Common myeloid progenitor, CD34-positive (primary cell): ENCODE measurements around the gene TMEM229B.

Source experiments
- CTCF ChIA-PET: fragments of 350-600 bp; sonication (Branson Sonifier 250); formaldehyde crosslinking; loops from one replicate; lab custom pipeline; 2021; ENCODE audit warnings: antibody characterized with exemption; lab: Charles Lee
- POLR2A ChIA-PET: fragments of 350-600 bp; sonication (Branson Sonifier 250); formaldehyde crosslinking; loops from one replicate; lab custom pipeline; 2021; ENCODE audit warnings: antibody characterized with exemption; lab: Charles Lee
- DNase-seq, 3 donors: peaks; one replicate each; pipeline versions ENCODE4 v3.0.0 to v3.0.0-alpha.2; 2013
- H3K27ac ChIP-seq, 2 experiments: 1 replicate in 1 of 2; 2 replicates in 1 of 2; pipeline ENCODE4 v1.7.0; 2013; ENCODE audit warnings: inconsistent platforms in 2 of 2, low read length in 2 of 2, mild to moderate bottlenecking in 2 of 2, low read depth in 1 of 2, moderate library complexity in 1 of 2; ENCODE audit not compliant: severe bottlenecking in 2 of 2, insufficient read depth in 1 of 2, poor library complexity in 1 of 2
- H3K27me3 ChIP-seq, 5 experiments: replicated peaks in 2 of 5; 1 replicate in 3 of 5; 2 replicates in 2 of 5; pipeline versions ENCODE4 v1.6.1 to v1.7.0; 2013; ENCODE audit warnings: low read length in 4 of 5, mild to moderate bottlenecking in 2 of 5, moderate library complexity in 2 of 5, inconsistent platforms in 1 of 5; ENCODE audit not compliant: insufficient read depth in 5 of 5, control insufficient read depth in 4 of 5
- H3K36me3 ChIP-seq, 4 experiments: 1 replicate in 2 of 4; 2 replicates in 2 of 4; pipeline versions ENCODE4 v1.6.1 to v1.7.0; 2013; ENCODE audit warnings: low read length in 3 of 4, control low read depth in 1 of 4, mild to moderate bottlenecking in 1 of 4; ENCODE audit not compliant: control insufficient read depth in 4 of 4, insufficient read depth in 4 of 4
- H3K4me1 ChIP-seq, 4 experiments: 1 replicate in 3 of 4; 2 replicates in 1 of 4; pipeline versions ENCODE4 v1.6.1 to v1.7.1; 2013; ENCODE audit warnings: low read length in 3 of 4, mild to moderate bottlenecking in 3 of 4, control low read depth in 1 of 4, inconsistent platforms in 1 of 4, moderate library complexity in 1 of 4; ENCODE audit not compliant: control insufficient read depth in 4 of 4, insufficient read depth in 4 of 4; ENCODE audit errors: control extremely low read depth in 1 of 4
- H3K4me3 ChIP-seq, 7 experiments: 1 replicate in 4 of 7; 2 replicates in 3 of 7; pipeline versions ENCODE4 v1.5.1 to v1.7.0; 2013; ENCODE audit warnings: mild to moderate bottlenecking in 7 of 7, low read length in 6 of 7, moderate library complexity in 6 of 7, inconsistent platforms in 2 of 7, low read depth in 2 of 7, control low read depth in 1 of 7; ENCODE audit not compliant: insufficient read depth in 4 of 7, control insufficient read depth in 1 of 7; ENCODE audit errors: extremely low read depth in 1 of 7
- H3K9me3 ChIP-seq, 5 experiments: 1 replicate in 4 of 5; 2 replicates in 1 of 5; pipeline versions ENCODE4 v1.6.1 to v1.7.1; 2013; ENCODE audit warnings: low read length in 4 of 5, mild to moderate bottlenecking in 2 of 5, inconsistent platforms in 1 of 5, low read depth in 1 of 5, moderate library complexity in 1 of 5; ENCODE audit not compliant: control insufficient read depth in 4 of 5, insufficient read depth in 2 of 5; ENCODE audit errors: control extremely low read depth in 1 of 5
- WGBS: methylation state at CpG from one replicate; pipeline ENCODE4 v1.1.5; 2013; ENCODE audit not compliant: insufficient coverage; 5-methylcytosine and 5-hydroxymethylcytosine counted together

Gene TMEM229B

DNA sequence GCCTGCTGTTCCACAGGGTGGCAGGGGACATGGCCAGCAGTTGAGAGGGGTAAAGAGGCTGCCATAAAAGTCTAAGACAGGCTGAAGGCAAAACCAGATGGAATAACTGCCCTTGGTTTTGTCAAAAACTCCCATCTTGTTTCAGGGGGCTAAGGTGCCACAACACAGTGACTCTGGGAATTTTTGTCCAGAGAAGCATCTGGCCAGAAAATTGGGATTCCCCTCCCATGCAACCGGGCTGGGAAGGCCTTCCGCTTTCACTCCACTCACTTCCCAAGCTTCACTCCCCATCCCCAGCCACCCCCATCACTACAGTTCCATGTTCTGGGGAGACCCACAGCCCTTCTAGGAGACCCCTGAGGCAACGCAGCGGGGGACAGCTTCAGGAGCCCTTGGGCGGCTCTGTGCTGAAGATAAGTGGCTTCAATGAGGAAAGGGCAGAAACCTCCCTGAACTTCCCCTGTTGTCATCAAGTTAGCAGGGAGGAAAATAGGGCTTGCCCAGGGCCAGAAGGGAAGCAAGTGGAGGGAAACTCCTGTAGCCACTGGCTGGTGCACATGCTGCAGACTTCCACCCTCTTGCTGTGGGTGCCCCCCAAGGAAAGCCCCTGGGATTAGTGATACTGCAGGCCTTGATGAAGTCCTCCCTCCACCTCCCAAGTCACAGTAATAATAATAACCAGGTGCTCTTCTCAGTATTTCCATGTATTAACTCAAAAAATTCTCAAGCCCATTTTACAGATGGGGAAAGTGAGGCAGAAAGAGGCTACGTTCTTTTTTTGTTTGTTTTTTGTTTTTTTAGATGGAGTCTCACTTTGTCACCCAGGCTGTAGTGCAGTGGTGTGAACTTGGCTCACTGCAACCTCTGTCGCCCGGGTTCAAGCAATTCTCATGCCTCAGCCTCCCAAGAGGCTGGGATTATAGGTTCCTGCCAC lies 6.0 kb downstream of the TMEM229B start:
- 100% methylated on average over 2 of the region's 8 CpGs for WGBS
- peaks cover 5 to 30% (median 14%) of the 10 kb centered on the region in 4 experiments for H3K36me3 ChIP-seq
- POLR2A ChIA-PET = interaction anchor here (0.6 kb wide), 1 partner anchor 231 kb away, joined by 3 read pairs; no protein-coding TSS in a partner anchor
- H3K9me3 ChIP-seq = no peaks in the 10 kb centered on the region
- no peak overlapping the region for H3K27ac ChIP-seq
- CTCF ChIA-PET = no interaction called here
- H3K27me3 ChIP-seq = no peaks in the 10 kb centered on the region
- peaks cover 9 to 31% (median 16%) of the 10 kb centered on the region in 4 experiments for H3K4me1 ChIP-seq
- no peak for DNase-seq
- no peak overlapping the region for H3K4me3 ChIP-seq

GRCh38 chr14:67480011-67480410 lies 8.5 kb downstream of the TMEM229B start:
- CTCF ChIA-PET = no interaction called here
- WGBS = 90% methylated on average over 5 of the region's 9 CpGs
- POLR2A ChIA-PET = no interaction called here

GRCh38 chr14:67478800-67479084 lies 9.8 kb downstream of the TMEM229B start:
- CTCF ChIA-PET = interaction anchor here (0.9 to 1.3 kb wide), 2 partner anchors 10 to 54 kb away, joined by 3 read pairs; partner anchors contain the start of gene TMEM229B
- Histone ChIP-seq H3K4me1 (peaks cover 0 to 3% (median 0%) of the 10 kb centered on the region in 4 experiments), H3K27me3 (no peaks in the 10 kb centered on the region)

More at GRCh38 chr14:67480011-67480410, 8.5 kb downstream of the TMEM229B start:
- no peaks in the 10 kb centered on the region for H3K9me3 ChIP-seq
- H3K36me3 ChIP-seq = peaks cover 2 to 23% (median 13%) of the 10 kb centered on the region in 4 experiments
- no peak for DNase-seq
- no peak overlapping the region for H3K27ac ChIP-seq
- peaks cover under 1 to 8% (median 3%) of the 10 kb centered on the region in 4 experiments for H3K4me1 ChIP-seq
- no peaks in the 10 kb centered on the region for H3K27me3 ChIP-seq
- H3K4me3 ChIP-seq = no peak overlapping the region

DNA sequence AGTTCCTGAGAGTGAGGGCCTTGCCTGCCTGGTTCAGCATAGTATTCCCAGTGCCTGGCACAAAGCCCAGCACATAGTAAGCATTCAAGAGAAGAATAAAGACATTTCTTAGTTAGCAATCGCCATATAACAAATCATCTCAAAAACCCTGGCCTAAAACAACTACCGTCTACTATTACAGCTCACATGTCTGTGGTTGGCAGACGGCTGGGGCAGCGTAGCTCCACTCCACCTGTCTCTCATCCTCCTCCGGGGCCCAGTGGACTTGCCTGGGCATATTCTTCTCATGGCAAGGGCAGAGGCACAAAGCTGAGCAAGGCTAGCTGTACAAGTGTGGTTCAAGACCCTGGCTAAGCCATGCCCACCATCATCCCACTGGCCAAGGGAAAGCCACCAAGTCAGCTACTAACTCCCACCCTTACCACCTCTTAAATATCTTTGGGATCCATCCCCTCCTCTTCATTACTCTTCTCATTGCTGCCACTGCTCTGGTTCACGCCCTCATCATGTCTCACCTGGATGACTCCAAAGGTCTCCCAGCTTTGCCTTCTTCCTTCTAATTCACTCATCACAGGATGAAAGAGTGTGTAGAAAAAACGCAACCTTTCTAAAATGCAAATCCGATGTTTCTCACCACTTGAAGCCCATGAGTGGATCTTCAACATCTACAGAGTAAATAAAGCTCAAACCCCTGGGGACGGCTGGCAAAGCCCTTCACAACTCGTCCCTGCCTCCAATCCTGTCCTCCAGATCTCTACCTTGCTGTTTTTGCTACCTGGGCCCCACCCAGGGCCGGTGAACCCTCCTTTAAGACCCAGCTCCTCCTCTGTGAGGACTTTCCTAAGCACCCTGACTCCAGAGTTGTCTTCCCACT lies 10.4 kb downstream of the TMEM229B start:
- Histone ChIP-seq H3K27ac (no peak overlapping the region), H3K9me3 (no peaks in the 10 kb centered on the region), H3K36me3 (peaks cover 2 to 24% (median 11%) of the 10 kb centered on the region in 4 experiments), H3K4me3 (no peak overlapping the region), H3K4me1 (no peaks in the 10 kb centered on the region), H3K27me3 (no peaks in the 10 kb centered on the region)
- DNase-seq = no peak
- WGBS = 100% methylated on average over 11 of the region's 11 CpGs
- ChIA-PET POLR2A (no interaction called here), CTCF (interaction anchor here (0.9 to 1.5 kb wide), 4 partner anchors 10 to 103 kb away, joined by 3 to 4 read pairs (median 3); partner anchors contain the start of gene TMEM229B)

More at GRCh38 chr14:67478800-67479084, 9.8 kb downstream of the TMEM229B start:
- Histone ChIP-seq H3K9me3 (no peaks in the 10 kb centered on the region), H3K27ac (no peak overlapping the region), H3K4me3 (no peak overlapping the region), H3K36me3 (peaks cover 2 to 22% (median 11%) of the 10 kb centered on the region in 4 experiments)
- DNase-seq = no peak
- WGBS = no CpG with 5 or more reads among the region's 2 CpGs
- POLR2A ChIA-PET = no interaction called here

DNA sequence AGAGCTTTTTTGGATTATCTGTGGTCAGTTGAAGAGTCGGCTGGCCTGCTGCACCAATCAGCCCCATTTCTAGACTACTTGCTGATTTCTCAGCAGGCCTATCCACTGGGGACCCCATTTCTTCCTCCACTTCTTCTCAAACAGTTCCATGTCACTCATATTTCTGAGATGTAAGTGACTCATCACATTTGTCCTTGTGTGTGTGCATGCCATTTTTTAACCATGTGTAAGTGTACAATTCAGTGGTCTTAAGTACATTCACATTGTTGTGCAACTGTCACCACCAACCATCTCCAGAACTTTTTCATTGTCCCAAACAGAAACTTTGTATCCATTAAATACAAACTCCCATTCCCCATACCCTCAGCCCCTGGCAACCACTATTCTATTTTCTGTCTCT lies 14.2 kb downstream of the TMEM229B start:
- Histone ChIP-seq H3K27ac (no peak overlapping the region), H3K4me1 (no peaks in the 10 kb centered on the region), H3K27me3 (no peaks in the 10 kb centered on the region), H3K4me3 (no peak overlapping the region), H3K36me3 (peaks cover 2 to 26% (median 8%) of the 10 kb centered on the region in 4 experiments), H3K9me3 (no peaks in the 10 kb centered on the region)
- POLR2A ChIA-PET = no interaction called here
- 100% methylated on average over 1 of the region's 1 CpG for WGBS
- CTCF ChIA-PET = interaction anchor here (0.6 kb wide), 2 partner anchors 26 to 80 kb away, joined by 3 to 4 read pairs; no protein-coding TSS in a partner anchor
- DNase-seq = no peak

GRCh38 chr14:67473290-67474082 lies 15.0 kb downstream of the TMEM229B start:
- H3K36me3 ChIP-seq = peaks cover 2 to 25% (median 8%) of the 10 kb centered on the region in 4 experiments
- WGBS = 98% methylated on average over 48 of the region's 52 CpGs
- no peak for DNase-seq
- no peaks in the 10 kb centered on the region for H3K4me1 ChIP-seq
- no peaks in the 10 kb centered on the region for H3K27me3 ChIP-seq
- no peak overlapping the region for H3K27ac ChIP-seq
- no peaks in the 10 kb centered on the region for H3K9me3 ChIP-seq
- CTCF ChIA-PET = no interaction called here
- POLR2A ChIA-PET = no interaction called here
- H3K4me3 ChIP-seq = no peak overlapping the region
